Astrocyte (in vitro differentiated cells and primary cell): ENCODE results near the gene COL12A1. TPM values are rescaled to one million over a fixed set of nuclear protein-coding genes. Genes with fewer than 3 reads are reported as not detected.

Experiments
- DNase-seq: peaks from one replicate; pipeline ENCODE4 v3.0.0-alpha.2; 2010; ENCODE audit warnings: low read depth
- FAIRE-seq: peaks from 2 replicates; lab custom pipeline; 2011; peaks lifted over from hg19 to GRCh38; lab: Jason Lieb, UNC
- H2AFZ ChIP-seq: 2 replicates; pipeline ENCODE4 v1.6.0; 2012; ENCODE audit warnings: low read depth, low read length, inconsistent platforms
- H3K27ac ChIP-seq: 2 replicates; pipeline ENCODE4 v1.5.1; 2011; ENCODE audit warnings: low read depth, low read length, inconsistent platforms
- H3K27me3 ChIP-seq: 2 replicates; pipeline ENCODE4 v1.6.0; 2011; ENCODE audit warnings: low read length, inconsistent platforms; ENCODE audit not compliant: insufficient read depth
- H3K36me3 ChIP-seq: 2 replicates; pipeline ENCODE4 v1.5.1; 2011; ENCODE audit warnings: low read length, inconsistent platforms; ENCODE audit not compliant: insufficient read depth
- H3K4me1 ChIP-seq: 2 replicates; pipeline ENCODE4 v1.5.1; 2011; ENCODE audit warnings: low read length, inconsistent platforms; ENCODE audit not compliant: insufficient read depth
- H3K4me2 ChIP-seq: 2 replicates; pipeline ENCODE4 v1.6.0; 2012; ENCODE audit warnings: low read length, inconsistent platforms
- H3K4me3 ChIP-seq: 2 replicates; pipeline ENCODE4 v1.5.1; 2011; ENCODE audit warnings: low read depth, mild to moderate bottlenecking, low read length, inconsistent platforms; ENCODE audit not compliant: insufficient read depth
- H3K79me2 ChIP-seq: 2 replicates; pipeline ENCODE4 v1.6.0; 2012; ENCODE audit warnings: mild to moderate bottlenecking, low read length, inconsistent platforms; ENCODE audit not compliant: insufficient read depth
- H3K9ac ChIP-seq: 2 replicates; pipeline ENCODE4 v1.6.0; 2012; ENCODE audit warnings: mild to moderate bottlenecking, low read length, inconsistent platforms
- H3K9me3 ChIP-seq: 2 replicates; pipeline ENCODE4 v1.5.1; 2012; ENCODE audit warnings: low read depth, mild to moderate bottlenecking, low read length, inconsistent platforms; ENCODE audit not compliant: insufficient read depth
- H4K20me1 ChIP-seq: 2 replicates; pipeline ENCODE4 v1.6.0; 2012; ENCODE audit warnings: low read length, inconsistent platforms; ENCODE audit not compliant: insufficient read depth
- H3K27ac Mint-ChIP-seq: one replicate; pipeline ENCODE4 v1.8.0; 2021; ENCODE audit warnings: mild to moderate bottlenecking, mixed read lengths; ENCODE audit not compliant: unreplicated experiment
- H3K27me3 Mint-ChIP-seq: one replicate; pipeline ENCODE4 v1.8.0; 2021; ENCODE audit warnings: low read depth, mixed read lengths; ENCODE audit not compliant: unreplicated experiment
- H3K36me3 Mint-ChIP-seq: one replicate; pipeline ENCODE4 v1.8.0; 2021; ENCODE audit warnings: low read depth, mixed read lengths; ENCODE audit not compliant: unreplicated experiment
- H3K4me1 Mint-ChIP-seq: one replicate; pipeline ENCODE4 v1.8.0; 2021; ENCODE audit warnings: low read depth, mixed read lengths; ENCODE audit not compliant: unreplicated experiment
- H3K4me3 Mint-ChIP-seq: one replicate; pipeline ENCODE4 v1.8.0; 2021; ENCODE audit warnings: mild to moderate bottlenecking, moderate library complexity, mixed read lengths; ENCODE audit not compliant: unreplicated experiment
- H3K9me3 Mint-ChIP-seq: one replicate; pipeline ENCODE4 v1.8.0; 2021; ENCODE audit warnings: mild to moderate bottlenecking, mixed read lengths; ENCODE audit not compliant: unreplicated experiment
- EZH2 ChIP-seq: IDR thresholded peaks from 2 replicates; pipeline ENCODE4 v1.6.1; 2012; ENCODE audit warnings: mild to moderate bottlenecking, low read length, inconsistent platforms; ENCODE audit not compliant: insufficient read depth
- total RNA-seq: library from RNA; stranded (reverse); gene quantifications from 2 replicates; pipeline ENCODE4 v1.2.1, GENCODE V29; 2021
- TF ChIP-seq, protein P1 (sequence below): IDR thresholded peaks from 2 replicates; pipeline ENCODE4 v1.5.1; 2011; ENCODE audit warnings: low read depth, mild to moderate bottlenecking, inconsistent platforms, low read length, moderate library complexity; ENCODE audit not compliant: insufficient read depth

COL12A1 gene
- total RNA-seq, 1 donor from 2014 or later, result 106 TPM

DNA sequence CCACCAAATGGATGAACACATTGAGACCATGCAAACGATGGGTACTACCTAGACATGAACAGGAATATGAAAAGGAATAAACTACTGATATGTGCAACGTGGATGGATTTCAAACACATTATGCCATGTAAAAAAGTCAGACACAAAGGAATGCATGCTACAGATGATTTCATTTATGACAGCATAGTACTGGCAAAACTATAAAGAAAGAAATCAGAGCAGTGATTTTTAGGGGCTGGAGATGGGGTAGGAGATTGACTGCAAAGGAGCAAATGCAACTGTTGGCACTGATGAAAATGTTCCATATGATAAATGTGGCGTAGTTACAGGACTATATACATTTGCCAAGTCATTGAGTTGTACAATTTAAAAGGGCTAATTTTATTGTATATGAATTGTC lies 13.4 kb upstream of the COL12A1 start:
- FAIRE-seq (no peak), DNase-seq (no peak)
- no peaks in the 10 kb centered on the region for H3K36me3 Mint-ChIP-seq

DNA sequence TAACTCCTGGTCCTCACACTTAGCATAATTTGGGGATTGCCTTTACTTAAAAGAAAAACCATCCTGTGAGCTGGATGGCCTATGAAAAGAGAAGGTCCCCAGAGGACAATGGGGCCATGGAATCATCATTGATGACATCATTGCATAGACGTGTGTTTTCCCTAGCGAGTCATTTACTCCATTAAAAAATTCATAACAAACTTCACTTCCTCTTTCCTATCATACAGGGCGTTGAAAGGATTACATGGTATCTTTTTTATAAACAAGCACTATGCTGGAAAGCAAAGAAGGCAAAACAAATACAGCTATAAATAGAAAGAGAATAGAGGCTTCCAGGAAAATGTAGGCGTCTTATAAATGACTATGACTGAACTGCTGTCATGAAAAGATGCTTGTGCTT lies 11.3 kb upstream of the COL12A1 start:
- H3K4me3 Mint-ChIP-seq, result no peak overlapping the region
- no peaks in the 10 kb centered on the region for H3K27me3 ChIP-seq
- no peaks in the 10 kb centered on the region for H3K9me3 ChIP-seq
- TF ChIP-seq, protein P1, sequence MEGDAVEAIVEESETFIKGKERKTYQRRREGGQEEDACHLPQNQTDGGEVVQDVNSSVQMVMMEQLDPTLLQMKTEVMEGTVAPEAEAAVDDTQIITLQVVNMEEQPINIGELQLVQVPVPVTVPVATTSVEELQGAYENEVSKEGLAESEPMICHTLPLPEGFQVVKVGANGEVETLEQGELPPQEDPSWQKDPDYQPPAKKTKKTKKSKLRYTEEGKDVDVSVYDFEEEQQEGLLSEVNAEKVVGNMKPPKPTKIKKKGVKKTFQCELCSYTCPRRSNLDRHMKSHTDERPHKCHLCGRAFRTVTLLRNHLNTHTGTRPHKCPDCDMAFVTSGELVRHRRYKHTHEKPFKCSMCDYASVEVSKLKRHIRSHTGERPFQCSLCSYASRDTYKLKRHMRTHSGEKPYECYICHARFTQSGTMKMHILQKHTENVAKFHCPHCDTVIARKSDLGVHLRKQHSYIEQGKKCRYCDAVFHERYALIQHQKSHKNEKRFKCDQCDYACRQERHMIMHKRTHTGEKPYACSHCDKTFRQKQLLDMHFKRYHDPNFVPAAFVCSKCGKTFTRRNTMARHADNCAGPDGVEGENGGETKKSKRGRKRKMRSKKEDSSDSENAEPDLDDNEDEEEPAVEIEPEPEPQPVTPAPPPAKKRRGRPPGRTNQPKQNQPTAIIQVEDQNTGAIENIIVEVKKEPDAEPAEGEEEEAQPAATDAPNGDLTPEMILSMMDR, result no peak
- no peak for TF ChIP-seq EZH2
- no peaks in the 10 kb centered on the region for H3K79me2 ChIP-seq
- H3K4me1 ChIP-seq, result peaks cover 8% of the 10 kb centered on the region
- FAIRE-seq (peak; percentile 74), DNase-seq (peak; percentile 54)
- no peaks in the 10 kb centered on the region for H3K36me3 Mint-ChIP-seq
- no peaks in the 10 kb centered on the region for H3K36me3 ChIP-seq
- peaks cover 7% of the 10 kb centered on the region for H3K4me1 Mint-ChIP-seq
- H3K4me3 ChIP-seq, result no peak overlapping the region
- no peak overlapping the region for H2AFZ ChIP-seq
- H4K20me1 ChIP-seq, result no peaks in the 10 kb centered on the region
- peak overlapping the region; percentile 70 for H3K4me2 ChIP-seq
- H3K27ac Mint-ChIP-seq, result peak overlapping the region; percentile 50
- no peaks in the 10 kb centered on the region for H3K27me3 Mint-ChIP-seq
- peak overlapping the region; percentile 10 for H3K27ac ChIP-seq
- no peaks in the 10 kb centered on the region for H3K9me3 Mint-ChIP-seq
- H3K9ac ChIP-seq, result no peak overlapping the region

More for the DNA sequence above, 13.4 kb upstream of the COL12A1 start:
- H3K9me3 ChIP-seq, result no peaks in the 10 kb centered on the region
- no peaks in the 10 kb centered on the region for H3K79me2 ChIP-seq
- Mint-ChIP-seq H3K27ac (no peak overlapping the region), H3K27me3 (no peaks in the 10 kb centered on the region), H3K4me3 (no peak overlapping the region), H3K9me3 (no peaks in the 10 kb centered on the region), H3K4me1 (peaks cover 15% of the 10 kb centered on the region)
- H4K20me1 ChIP-seq, result no peaks in the 10 kb centered on the region
- no peak overlapping the region for H3K27ac ChIP-seq
- no peak overlapping the region for H3K4me3 ChIP-seq
- H3K4me2 ChIP-seq, result no peak overlapping the region
- no peak overlapping the region for H2AFZ ChIP-seq
- H3K4me1 ChIP-seq, result peaks cover 14% of the 10 kb centered on the region
- H3K9ac ChIP-seq, result no peak overlapping the region
- H3K27me3 ChIP-seq, result no peaks in the 10 kb centered on the region
- no peak for TF ChIP-seq EZH2
- no peaks in the 10 kb centered on the region for H3K36me3 ChIP-seq

DNA sequence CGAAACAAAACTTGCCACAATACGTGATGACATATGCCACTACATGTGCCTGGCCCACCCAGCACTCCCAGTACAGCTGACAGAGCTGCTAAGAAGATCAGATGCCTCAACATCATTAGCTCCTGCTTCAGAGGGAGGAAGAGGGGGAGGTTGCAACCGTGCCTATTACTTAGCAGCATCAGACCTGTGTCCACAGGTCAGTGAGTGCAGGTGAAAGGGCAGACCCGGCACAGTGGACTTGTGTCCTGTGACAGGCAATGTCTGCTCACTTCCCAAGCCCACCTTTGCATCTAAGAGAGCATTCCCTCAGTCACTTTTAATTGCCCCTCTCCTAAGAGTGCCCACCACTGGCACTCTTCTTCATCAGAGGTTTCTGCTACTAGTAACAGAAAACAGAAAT lies 9.4 kb upstream of the COL12A1 start:
- Histone ChIP-seq H3K27ac (no peak overlapping the region), H2AFZ (no peak overlapping the region), H3K9ac (no peak overlapping the region), H3K9me3 (no peaks in the 10 kb centered on the region), H3K4me1 (peaks cover 8% of the 10 kb centered on the region), H3K4me3 (no peak overlapping the region), H3K4me2 (no peak overlapping the region), H4K20me1 (no peaks in the 10 kb centered on the region), H3K79me2 (no peaks in the 10 kb centered on the region), H3K27me3 (peaks cover 2% of the 10 kb centered on the region), H3K36me3 (no peaks in the 10 kb centered on the region)
- Mint-ChIP-seq H3K4me1 (peaks cover 11% of the 10 kb centered on the region), H3K27ac (no peak overlapping the region), H3K27me3 (no peaks in the 10 kb centered on the region), H3K9me3 (no peaks in the 10 kb centered on the region), H3K4me3 (no peak overlapping the region), H3K36me3 (no peaks in the 10 kb centered on the region)
- DNase-seq (no peak), FAIRE-seq (no peak)
- TF ChIP-seq, protein P1, result no peak
- TF ChIP-seq EZH2, result no peak
